HG02885 (cell line): Measurements from ENCODE around the gene ARHGEF28.

Experiments used
- ATAC-seq: cut with Tn5 transposase; IDR thresholded peaks from one replicate; pipeline ENCODE4 v1.9.1; 2021; ENCODE audit warnings: mild to moderate bottlenecking; ENCODE audit not compliant: unreplicated experiment, poor library complexity

Gene ARHGEF28

DNA sequence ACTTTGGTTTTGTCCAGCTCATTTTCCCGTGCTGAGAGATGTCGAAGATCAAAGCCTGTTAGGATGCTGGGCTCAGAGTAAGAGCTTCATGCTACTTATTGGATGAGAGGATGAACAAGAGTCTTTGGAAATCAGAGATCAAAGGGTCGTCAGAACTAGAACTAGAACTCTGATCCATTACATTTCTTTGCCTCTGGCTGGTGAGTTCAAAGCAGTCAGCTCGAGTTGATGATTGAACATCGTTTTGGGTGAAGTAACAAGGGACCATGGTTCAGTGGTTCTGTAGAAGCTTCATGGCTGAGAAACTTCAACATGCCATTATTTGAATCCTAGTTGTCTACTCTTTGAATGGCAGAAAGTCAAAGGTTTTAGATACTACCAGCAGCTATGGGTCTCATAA is 320.3 kb downstream of the ARHGEF28 start:
- no peak for ATAC-seq

DNA sequence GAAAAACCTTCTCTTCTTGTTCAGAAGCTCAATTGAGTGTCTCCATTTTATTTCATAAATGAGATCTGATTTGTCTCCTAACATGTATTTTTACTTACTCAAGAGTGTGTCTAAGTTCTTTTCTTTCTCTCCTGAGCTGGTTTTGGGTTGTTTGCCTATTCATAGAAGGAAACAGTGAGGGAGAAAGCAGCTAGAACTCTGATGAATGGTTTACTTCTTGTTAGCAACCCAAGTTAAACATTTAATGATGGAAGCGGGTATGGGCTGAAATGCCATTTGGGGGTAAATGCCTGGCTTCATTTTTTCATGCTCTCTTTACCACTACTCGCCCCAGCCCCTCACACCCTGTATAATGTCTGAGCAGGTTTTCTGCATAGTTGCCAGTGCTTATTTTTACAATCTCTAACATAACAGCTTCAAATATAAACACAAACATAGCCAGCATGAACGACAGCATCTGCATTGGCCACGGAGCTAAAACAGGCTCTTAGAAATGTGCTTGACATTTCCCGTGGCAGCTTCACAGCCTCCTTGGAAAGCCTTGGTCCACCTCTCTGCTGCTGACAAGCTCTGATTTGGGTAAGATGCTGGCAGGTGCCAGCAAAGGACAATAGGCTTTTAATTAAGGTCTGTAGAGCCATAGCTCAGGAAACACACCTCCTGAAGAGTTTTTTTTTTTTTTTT is 321.1 kb downstream of the ARHGEF28 start:
- ATAC-seq: no peak

DNA sequence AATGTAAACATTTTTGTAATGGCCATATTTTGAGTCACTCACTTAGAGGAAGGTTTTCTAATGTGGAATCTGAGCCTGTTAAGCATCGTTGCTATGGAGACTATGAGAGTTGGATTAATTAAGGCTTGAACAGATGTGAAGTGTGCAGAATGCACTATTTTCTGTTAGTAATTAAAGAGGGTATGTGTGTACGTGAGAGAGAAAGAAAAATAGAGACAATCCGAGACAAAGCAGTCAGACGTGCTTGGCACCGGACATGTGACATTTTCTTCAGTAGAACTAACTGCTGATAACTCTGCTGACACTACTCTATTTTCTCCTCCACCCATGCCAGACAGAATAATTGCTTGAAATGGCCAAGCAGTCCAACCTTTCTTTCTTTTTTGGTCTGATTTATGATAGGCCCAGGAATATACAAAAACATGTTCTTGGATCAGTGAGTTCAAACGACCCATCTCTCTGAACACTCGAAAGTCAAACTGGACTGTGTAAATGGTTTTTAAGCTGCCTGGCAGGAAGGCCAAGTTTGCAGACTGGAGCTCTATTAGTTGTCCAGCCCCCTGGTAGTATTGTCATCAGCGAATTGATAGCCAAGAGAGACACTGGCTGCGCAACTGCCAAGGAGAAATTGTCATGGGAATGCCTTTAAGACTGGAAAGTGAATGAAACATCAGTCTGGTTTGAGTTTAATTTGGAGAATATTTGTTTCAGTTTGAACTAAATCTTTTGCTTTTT is 322.1 kb downstream of the ARHGEF28 start:
- ATAC-seq: no peak

DNA sequence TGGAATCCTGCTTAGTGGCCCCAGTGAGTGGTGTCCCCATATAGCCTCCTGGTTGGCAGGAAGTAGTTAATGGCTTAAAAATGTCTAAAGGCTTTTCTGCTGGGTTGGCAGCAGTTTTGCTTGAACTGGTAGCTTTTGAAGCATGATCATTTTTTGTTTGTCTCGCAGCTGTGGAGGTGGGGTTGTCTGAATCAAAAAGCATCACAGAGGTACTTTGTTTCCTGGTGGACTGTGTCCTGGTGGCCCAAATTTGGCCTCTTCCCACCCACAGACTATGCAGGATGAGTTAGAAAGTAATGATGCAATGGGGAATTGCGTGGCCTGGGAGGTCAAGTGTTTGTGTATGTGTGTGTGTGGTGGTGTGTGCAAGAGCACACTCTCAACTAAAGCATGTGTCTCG is 322.7 kb downstream of the ARHGEF28 start:
- ATAC-seq: no peak

DNA sequence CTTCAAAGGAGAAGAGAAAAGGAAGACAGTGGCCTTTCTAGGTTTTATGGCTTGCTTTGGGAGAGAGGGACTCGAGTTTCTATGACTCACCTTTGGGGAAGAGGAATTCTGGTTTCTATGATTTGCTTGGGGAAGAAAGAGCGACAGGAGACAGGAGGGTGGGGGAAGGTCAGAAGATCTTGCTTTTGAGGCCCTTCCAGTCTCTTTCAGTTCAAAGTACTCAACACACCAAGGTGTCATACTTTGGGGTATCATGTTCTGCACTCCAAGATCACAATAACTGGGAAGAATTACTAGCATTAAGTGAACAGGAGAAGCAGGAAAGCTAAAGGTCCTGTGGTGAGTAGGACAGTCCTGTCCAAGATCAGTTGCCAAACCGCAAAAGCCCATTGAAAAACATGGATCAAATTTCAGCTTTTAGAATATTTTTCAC is 324.5 kb downstream of the ARHGEF28 start:
- ATAC-seq: no peak

DNA sequence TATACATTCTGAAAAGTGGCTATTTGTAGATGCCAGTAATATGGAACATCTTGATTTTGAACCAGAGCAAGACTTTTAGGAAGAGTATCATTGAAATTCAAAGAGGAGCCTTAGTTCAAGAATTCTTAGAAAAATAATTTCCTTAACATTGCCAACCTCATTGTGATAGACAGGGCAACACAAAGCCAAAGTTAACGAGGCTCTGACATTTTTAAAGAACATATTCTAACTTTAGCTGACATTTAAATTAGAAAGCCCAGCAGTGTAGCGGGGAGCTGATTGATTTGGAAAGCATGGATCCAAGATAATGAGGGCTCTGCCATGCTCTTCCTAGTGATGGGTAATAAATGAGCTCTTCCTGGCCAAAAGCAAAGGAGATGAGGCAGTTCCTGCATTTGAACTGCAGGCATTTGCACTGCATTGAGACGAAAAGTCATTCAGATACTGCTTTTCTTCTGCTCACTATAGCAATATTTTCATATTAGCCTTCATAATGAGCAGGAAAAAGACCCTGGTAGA is 325.0 kb downstream of the ARHGEF28 start:
- ATAC-seq: no peak

DNA sequence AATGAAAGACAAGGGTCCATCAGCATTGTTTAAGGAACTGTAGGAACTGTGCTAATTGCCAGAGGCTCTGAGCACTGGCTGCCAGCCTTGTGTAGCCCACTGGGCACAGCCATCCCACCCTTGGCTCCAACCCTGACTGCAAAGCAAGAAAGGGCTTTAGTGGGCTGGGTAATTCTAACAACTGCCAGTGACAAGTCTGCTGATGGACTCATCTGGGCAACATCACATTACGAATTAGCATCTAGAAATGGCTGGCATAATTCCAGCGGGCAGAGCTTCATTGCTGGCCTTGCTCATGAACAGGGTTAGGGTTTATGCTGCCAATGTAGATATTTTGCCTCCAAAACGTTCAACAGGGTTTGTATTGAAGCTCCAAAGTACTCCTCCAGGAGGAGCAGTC is 326.9 kb downstream of the ARHGEF28 start:
- no peak for ATAC-seq

DNA sequence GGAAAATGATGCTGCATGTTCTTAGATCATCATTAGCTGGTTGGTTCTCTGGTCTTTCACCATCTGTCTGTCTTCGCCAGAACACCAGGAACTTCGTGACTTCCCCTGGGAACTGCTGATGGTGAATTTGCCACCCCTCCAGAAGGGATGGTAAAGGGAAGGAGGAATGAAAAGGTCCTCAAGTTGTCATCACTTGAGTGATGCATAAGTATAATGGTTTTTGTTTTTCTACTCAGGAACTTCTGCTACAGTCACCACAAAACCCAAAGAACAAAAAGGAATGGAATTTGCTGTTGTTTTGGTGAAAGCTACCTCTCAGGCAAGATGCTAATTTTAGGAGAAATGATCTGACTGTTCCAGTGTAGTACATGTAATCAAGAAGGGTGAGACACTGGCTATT is 328.4 kb downstream of the ARHGEF28 start:
- no peak for ATAC-seq

DNA sequence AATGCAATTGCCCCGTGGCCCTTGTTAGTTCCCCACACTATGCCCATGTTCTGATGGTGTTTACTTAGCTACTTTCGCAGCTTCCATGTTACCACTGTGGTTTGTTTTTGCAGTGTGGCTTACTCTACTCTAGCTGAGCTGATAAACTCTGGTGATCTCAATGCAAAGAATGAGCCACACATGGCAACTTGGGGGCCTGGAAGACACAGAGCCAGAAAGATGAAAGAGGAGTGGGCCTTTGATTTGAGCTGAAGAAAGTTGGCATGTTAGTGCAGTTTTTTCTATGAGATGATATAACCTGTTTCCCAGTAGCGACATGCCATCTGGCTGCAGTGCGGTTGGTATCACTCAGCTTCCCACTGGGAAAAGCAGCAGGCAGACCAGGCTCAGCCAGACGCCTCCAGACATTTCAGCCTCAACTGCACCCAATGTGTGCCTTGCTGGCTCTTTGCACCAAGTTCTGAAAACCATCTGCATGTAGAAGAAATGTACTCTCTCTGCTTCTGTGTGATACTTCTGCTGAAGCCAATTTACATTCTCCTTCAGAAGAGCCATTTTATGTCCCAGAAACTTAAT is 329.4 kb downstream of the ARHGEF28 start:
- ATAC-seq: no peak

DNA sequence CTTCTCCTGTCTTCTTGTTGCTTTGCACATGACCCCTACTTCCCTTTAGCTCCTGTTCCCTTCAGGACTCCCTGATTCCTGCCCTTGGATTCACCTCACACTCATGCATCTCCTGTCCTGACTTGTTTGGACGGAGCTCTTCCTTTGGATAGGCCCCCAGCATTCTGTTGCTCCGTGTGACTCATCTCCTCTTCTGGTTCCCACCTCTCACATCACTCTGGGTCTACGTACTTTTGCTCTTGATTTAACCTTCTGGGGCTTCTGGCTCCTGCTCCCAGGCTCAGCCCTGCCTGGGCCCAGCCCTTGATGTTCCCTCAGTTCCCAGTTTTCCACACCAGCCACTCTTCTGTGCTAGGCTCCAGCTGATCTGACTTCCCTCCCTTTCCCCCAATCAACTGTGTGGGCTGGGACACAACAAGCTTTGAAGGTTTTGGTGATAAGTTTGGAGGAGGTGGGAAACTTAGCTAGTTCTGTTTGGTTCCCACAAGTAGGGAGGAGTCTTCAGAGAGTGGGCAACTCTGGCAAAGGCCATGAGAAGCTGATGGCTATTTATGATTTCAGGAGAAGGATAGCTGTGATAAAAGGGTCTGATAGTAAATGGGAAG is 331.5 kb downstream of the ARHGEF28 start:
- no peak for ATAC-seq

DNA sequence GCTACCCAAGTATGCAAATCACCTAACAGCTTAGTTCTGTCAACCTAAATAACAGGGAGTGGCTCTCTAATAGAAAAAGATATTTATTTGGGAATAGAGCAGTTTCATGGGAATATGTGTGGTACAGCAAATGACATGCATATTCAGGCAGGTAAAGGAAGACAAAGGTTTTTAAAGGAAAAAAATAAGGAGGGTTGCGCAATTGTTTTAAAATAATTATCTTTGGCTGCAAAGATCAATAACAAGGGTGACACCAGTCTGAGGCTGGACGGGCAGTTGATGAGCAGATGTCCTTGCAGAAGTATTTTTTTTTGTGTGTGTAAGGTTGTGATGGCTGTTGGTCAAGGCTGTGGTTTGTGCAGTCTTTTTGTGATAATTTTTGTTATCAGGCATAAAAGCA is 332.0 kb downstream of the ARHGEF28 start:
- no peak for ATAC-seq

DNA sequence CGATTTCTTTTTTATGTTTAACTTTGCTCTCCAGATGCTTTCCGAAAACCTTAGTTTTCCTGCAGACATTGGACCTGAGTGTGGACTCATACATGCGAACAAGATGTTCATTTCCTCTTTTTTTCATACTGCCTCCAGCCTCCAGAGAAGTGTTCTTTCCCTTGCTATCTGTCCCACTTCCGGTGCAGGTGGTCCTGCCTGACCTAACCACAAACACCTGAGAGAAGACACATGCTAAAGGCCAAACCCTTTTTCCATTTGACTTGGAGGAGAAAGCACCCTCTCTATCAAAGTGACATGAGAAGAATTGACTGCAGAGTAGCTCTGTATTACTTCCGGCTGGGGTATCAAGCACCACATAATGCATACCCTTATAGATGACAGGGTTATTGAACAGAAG is 334.0 kb downstream of the ARHGEF28 start:
- ATAC-seq: peak; percentile 85

DNA sequence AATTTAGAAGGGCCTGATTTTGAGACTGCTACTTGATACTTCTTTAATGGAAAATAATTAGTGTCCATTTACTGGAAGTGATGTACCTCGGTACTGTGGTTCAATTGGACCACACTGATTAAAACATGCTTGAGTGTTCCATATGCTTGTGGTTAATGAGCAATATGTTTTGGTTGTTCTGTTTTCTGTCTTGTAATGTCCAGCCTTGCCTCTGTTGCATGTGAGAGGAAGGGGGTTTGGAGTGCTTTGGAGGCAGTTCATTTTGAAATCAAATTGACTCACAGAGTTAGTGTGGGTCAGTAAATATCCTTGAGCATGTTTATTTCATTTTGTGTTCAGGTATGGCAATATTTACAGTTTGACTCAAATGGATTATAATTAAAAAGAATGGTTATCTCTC is 334.4 kb downstream of the ARHGEF28 start:
- ATAC-seq: no peak

DNA sequence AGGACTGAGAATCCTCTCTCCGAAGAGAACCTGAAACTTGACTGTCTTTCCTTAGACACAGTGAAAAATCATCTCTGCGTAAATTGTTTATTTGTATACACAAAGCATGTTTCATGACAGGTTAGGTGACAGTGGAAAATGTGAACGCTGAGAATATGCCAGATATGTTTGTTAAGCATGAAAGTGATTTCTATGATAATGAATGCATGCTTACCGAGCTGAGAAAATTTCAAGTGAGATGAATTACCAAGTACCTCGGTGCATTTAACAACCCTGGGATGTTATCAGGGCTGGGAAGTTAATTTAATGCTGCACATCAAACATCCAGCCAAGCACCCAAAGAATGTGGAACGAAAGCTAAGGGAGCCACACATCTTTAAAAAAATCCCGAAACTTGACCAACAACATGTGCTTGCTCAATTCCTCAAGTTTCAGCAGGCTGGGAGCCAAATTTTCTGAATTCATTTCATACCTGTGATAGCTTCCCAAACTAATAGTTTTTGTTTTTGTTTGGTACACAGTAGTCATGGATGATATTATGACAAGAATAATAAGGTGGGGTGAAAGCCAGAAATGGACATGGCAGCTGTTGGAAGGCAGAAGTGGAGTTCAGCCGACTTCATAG is 336.9 kb downstream of the ARHGEF28 start:
- ATAC-seq: no peak

DNA sequence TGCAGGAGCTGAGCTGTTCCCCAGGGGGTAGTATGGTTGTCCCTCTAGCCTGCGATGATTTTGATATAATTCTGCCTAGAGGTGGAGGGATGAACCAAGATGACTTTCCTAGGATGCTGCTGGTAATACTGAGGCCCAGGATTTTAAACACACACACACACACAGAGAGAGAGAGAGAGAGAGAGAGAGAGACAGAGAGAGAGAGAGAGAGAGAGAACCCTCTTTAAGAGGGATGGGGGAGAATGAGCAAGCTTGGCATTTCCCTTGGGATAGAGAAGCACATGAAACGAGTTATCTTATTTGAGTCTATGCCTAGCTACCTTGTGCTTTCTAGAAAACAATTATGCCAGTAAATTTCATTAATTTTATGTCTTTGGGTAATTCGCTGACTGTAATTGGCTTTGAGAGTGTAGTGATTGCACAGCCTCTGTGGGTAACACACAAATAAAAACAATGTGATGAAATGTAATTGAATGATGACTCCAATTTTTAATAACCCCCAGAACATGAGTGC is 338.4 kb downstream of the ARHGEF28 start:
- no peak for ATAC-seq

DNA sequence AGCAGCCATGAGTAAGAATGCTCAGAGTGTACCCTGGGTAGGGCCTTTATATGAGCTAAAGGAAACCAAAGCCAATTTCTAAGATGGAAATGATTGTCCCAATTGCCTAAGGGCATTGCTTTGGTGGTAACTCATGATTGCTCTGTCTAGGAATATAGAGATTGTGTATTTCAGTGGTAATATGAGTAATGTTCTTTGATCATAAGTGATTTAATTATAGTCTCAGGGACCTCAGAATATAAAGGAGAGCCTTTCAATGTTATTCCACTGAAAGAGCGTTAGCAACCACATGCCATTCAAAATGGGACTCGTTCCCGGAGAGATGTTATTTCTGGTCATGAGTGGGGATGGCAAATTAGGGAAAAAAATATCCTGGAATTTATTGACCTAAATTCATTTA is 340.5 kb downstream of the ARHGEF28 start:
- ATAC-seq: no peak

DNA sequence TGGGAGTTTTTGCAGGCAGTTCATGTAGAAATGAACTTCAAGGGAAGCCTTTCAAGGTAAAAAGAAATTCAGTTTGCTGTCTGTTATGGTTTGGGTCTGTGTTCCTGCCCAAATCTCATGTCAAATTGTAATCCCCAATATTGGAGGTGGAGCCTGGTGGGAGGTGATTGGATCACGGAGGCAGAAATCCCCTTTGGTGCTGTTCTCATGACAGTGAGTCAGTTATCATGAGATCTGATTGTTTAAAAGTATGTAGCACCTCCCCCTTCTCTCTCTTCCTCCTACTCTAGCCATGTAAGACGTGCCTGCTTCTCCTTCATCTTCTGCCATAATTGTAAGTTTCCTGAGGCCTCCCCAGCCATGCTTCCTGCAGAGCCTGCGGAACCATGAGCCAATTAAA is 341.4 kb downstream of the ARHGEF28 start:
- ATAC-seq: no peak

DNA sequence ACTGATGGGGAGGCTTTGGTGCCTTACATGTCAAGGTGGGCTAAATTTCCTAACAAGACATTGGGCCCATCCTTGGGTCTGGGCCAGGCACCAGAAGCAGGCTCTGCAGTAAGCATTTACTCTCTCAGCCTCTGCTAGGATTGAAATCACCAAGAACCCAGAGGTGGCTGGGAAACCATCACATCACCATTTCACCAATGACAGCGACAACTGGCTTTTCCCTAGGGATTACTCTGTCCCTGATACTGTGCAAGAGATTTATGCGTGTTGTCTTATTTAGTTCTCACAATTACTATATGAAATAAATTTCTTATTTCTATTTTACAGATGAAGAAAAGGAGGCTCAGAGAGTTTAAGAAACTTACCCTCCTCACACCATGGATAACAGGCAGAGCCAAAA is 342.2 kb downstream of the ARHGEF28 start:
- ATAC-seq: no peak

DNA sequence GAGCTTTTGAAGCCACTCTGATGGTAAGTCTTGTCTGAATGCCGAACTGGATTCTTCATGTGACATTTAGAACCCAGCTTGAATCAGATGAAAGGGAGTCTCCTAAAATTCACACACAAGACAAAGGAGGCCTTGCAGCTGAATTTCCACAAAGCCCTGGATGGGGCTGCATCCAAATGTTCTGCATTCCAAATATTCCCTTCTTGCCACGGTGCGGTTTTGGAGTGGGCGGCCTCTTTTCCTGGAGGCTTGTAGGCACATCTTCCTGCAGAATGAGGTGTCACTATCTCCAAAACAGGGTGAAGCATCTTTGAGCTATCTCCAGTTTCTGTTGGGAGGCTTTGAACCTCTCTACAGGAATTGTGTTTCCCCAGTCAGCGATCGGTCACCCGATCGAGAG is 342.7 kb downstream of the ARHGEF28 start:
- no peak for ATAC-seq
